ENCODE results near the gene ITGB1. TPM values are rescaled to one million over a fixed set of nuclear protein-coding genes. Genes with fewer than 3 reads are reported as not detected.

Gene ITGB1
- total and polyA plus RNA-seq, 2 of the 8 experiments (the other 6 are each of a cell fraction or from before 2014, with no cell fraction given), result 82.7 to 321 TPM

DNA sequence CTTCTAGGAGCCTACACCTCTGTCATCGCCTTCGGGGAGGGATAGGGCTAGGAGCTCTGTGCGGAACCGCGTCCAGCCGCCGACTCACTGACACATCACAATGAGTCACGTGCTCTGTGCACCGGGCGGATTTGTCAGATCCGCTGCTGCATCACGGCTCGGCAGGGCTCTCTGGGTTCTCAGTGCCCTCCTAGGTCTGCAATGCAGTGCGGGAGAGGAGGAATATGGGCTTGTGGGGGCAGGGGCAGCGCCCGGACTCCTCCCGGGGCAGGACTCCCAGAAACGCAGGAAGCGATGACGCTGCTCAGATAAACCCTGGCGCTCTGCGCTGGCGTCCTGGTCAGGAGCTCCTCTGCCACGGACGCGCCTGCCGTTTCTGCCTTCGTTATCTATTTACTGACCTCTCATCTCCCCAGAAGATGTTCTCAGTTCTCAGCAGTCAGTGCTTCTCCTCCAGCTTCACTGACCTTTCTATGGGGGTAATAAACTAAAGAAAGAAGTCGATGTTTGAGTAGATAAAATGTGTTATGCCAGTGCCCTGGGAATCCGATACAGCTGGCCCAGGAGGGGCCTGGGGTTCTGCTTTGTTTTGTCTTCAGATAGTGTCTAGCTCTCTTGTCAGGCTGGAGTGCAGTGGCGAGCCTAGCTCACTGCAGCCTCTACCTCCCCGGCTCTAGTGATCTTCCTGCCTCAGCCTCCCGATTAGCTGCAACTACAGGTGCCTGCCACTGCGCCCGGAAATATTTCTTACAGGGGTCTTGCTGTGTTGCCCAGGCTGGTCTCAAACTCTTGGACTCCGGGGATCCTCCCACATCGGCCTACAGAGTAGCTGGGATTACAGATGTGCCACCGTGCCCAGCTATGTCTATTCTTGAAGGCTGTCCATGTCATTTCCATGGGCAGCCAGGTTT, 22.8 kb upstream of the ITGB1 start (continued):
- TF ChIP-seq, protein P1, sequence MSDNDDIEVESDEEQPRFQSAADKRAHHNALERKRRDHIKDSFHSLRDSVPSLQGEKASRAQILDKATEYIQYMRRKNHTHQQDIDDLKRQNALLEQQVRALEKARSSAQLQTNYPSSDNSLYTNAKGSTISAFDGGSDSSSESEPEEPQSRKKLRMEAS (IDR thresholded peaks at IDR 0.05), result peak; percentile 94
- TF ChIP-seq PHF8 (conservative IDR thresholded peaks at IDR 0.05; ENCODE audit: low read depth, low read length) (peak; percentile 17; the same call in 1 of the 2 replicates), JUND (IDR thresholded peaks at IDR 0.05; ENCODE audit: low read length) (no peak), BACH1 (IDR thresholded peaks at IDR 0.05; ENCODE audit: low read length) (no peak), NRF1 (IDR thresholded peaks at IDR 0.05; ENCODE audit: low read depth, low read length) (no peak), RNF2 (IDR thresholded peaks at IDR 0.05; ENCODE audit: borderline replicate concordance, low read depth, low read length, missing control alignments, poor library complexity, severe bottlenecking) (no peak), BRCA1 (IDR thresholded peaks at IDR 0.05; ENCODE audit: low read depth, low read length) (no peak), HDAC6 (IDR thresholded peaks at IDR 0.05; ENCODE audit: low read depth, low read length) (no peak), CEBPB (IDR thresholded peaks at IDR 0.05; ENCODE audit: low read depth, low read length) (no peak), HDAC2 (IDR thresholded peaks at IDR 0.05; ENCODE audit: borderline replicate concordance in 1 of 2, low read depth in 2 of 2, low read length in 2 of 2) (no peak), SIN3A (conservative IDR thresholded peaks at IDR 0.05 in 1 of 2, IDR thresholded peaks at IDR 0.05 in 1 of 2; ENCODE audit: low read depth in 1 of 2, low read length in 2 of 2) (peak; percentile 47 to 83; a peak in 2 of 4 replicates), ASH2L (IDR thresholded peaks at IDR 0.05; ENCODE audit: low read length) (peak; percentile 92), SP1 (IDR thresholded peaks at IDR 0.05; ENCODE audit: low read depth, low read length) (no peak), GTF2F1 (IDR thresholded peaks at IDR 0.05; ENCODE audit: borderline replicate concordance, low read depth, low read length) (no peak), GABPA (IDR thresholded peaks at IDR 0.05; ENCODE audit: borderline replicate concordance, insufficient read depth, low read length) (no peak), RXRA (IDR thresholded peaks at IDR 0.05; ENCODE audit: insufficient read depth, low read depth, low read length) (no peak), KDM1A (IDR thresholded peaks at IDR 0.05; ENCODE audit: borderline replicate concordance, low read length) (peak; percentile 74), RAD21 (IDR thresholded peaks at IDR 0.05 in 1 of 2, conservative IDR thresholded peaks at IDR 0.05 in 1 of 2; ENCODE audit: low read depth in 2 of 2, low read length in 2 of 2) (no peak)
- TF ChIP-seq, protein P2, sequence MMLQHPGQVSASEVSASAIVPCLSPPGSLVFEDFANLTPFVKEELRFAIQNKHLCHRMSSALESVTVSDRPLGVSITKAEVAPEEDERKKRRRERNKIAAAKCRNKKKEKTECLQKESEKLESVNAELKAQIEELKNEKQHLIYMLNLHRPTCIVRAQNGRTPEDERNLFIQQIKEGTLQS (IDR thresholded peaks at IDR 0.05; ENCODE audit: insufficient read depth, low read depth, low read length), result no peak

Measured in H1 (cell line).